ENCODE measurements around the gene POLR3H. TPM values are rescaled to one million over a fixed set of nuclear protein-coding genes. Genes with fewer than 3 reads are reported as not detected.

Gene POLR3H
- total RNA-seq, 4 donors from 2014 or later: 10.2 to 30.3 (median 19.9) TPM

DNA sequence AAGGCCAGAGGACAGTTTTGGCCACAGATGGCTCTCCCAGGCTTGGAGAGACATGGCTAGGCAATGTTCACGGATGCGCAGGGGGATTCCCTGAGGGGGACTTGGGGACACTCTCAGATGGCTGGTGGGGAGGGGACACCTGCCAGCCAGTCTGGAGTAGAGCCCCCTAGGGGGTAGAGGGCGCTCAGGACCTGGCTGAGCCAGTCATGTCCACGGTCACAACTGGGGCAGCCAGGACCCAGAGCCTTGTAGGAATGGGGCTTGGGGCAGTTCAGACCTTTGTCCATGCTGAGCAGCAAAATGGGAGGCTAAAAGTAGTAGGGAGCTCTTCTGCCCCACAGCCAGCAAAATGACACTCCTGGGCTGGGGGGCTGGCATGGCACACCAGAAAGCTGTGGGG lies 18.2 kb upstream of the POLR3H start:
- TF ChIP-seq CTCF (IDR thresholded peaks at IDR 0.05; ENCODE audit: low read depth): no peak

DNA sequence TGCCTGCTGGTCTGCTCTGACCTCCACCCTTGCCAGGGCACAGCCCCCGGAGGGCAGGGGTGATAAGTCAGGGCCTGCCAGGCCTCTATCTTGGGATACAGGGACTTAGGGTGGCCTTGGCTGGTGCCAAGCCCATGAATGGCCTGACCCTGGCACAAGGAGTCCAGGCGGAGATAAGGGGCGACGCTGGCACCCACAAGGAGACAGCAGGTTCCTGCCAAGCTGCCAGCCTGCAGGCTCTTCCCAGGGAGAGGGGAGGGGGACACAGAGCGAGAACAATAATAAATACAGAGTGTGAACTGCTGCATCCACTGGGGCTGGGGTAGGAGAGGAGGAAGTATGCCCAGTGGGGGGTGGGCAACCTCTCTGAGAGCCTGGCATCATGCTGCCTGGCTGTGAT lies 17.5 kb upstream of the POLR3H start:
- no peak for TF ChIP-seq CTCF (IDR thresholded peaks at IDR 0.05; ENCODE audit: low read depth)

GRCh38 chr22:41561335-41561734 lies 17.1 kb upstream of the POLR3H start:
- no peak for TF ChIP-seq CTCF (IDR thresholded peaks at IDR 0.05; ENCODE audit: low read depth)

DNA sequence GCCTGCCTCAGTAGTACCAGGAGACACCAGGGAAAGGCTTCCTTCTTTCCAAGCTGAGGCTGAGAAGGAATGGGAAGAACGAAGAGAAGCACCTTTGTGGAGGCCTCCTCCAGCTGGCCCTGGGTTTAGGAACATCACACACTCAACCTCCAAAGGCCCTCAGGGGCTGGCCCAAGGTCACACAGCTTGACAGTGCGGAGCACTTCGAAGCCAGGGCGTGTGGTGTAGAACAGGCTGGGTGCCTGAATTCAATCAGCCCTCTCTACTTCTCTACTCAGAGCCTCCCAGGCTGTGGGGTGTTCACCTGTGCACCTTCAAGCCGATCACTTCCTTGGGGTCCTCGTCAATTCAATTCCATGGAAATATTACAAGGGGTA lies 15.8 kb upstream of the POLR3H start:
- TF ChIP-seq CTCF (IDR thresholded peaks at IDR 0.05; ENCODE audit: low read depth): no peak

DNA sequence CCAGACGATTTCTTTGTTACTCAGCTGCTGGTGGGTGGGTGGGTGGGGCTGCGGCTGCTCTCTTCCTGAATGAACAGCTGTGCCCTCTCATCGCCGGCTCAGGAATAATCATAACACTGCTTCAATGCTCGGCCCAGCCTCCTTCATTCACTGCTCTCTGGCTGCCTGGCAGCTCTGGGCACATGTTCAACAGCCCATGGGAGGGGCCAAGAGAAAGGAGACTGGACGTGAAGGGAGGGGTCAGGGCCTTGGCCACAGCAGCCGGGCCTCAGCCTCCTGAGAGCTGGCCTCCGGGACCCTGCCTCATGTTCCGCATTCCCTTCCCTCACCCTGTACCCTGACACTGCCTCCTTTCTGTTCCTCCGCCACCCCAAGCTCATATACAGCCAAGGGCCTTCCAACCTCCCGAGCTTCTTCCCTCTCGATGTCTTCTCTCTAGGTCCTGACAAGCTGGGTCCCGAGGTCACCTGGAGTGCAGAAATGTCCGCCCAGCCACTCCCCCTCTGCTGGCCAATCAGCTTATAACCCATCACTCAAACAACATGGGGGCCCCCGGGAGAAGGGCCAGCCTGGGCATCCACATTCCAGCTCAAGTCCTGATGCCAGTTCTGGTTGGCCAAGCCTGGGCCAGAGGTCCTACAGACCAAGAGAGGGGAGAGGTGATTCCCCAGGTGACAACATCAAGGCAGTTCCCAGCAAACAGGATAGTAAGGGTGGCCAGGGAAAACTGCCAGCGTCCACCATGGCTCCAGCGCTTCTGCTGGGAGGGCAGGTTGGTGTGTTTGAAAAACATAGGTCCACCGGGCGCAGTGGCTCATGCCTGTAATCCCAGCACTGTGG lies 13.4 kb upstream of the POLR3H start:
- no peak for TF ChIP-seq CTCF (IDR thresholded peaks at IDR 0.05; ENCODE audit: low read depth)

- TF ChIP-seq CTCF (IDR thresholded peaks at IDR 0.05; ENCODE audit: low read depth): no peak
These were observed 12.3 kb upstream of the POLR3H start for GRCh38 chr22:41556561-41556960.

DNA sequence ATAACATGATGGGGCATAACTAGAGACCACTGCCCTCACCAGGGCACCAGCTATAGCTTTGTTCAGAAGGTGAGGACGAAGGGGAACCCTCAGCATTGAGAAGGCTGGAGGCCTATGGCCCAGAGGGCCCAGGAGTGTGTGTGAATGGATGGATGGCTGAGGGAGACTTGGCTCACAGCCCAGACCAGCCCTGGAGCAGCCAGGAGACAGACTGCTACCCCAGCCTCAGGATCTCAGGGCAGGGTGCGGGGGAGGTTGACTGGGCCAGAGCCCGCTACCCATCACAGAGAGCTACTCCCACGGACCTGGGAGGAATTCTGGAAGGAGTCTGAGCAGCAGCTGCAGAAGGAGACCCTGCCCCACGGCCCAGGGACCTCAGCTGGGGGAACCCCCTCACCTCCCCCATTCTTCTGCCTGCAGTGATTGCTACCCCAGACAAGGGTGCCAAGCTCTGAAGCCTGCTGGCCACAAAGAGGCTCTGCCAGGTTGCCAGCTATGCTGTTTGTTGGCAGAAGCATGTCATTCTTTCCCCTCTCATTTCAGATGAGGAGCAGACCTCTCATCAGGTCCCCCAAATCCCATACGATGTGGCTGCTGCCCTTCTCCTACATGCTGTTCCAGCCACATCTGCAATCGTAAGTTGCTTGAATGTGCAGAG lies 11.2 kb upstream of the POLR3H start:
- no peak for TF ChIP-seq CTCF (IDR thresholded peaks at IDR 0.05; ENCODE audit: low read depth)
